HG03196 (cell line): Measurements from ENCODE around the gene GPC5.
"Not testable (repeated sequence)": the region's sequence is repeated elsewhere in the genome, so short reads cannot be mapped to it uniquely, and the experiment has no call there.

Experiments used
- ATAC-seq: cut with Tn5 transposase; IDR thresholded peaks from one replicate; pipeline ENCODE4 v1.9.1; 2021; ENCODE audit not compliant: unreplicated experiment

The GPC5 gene

DNA sequence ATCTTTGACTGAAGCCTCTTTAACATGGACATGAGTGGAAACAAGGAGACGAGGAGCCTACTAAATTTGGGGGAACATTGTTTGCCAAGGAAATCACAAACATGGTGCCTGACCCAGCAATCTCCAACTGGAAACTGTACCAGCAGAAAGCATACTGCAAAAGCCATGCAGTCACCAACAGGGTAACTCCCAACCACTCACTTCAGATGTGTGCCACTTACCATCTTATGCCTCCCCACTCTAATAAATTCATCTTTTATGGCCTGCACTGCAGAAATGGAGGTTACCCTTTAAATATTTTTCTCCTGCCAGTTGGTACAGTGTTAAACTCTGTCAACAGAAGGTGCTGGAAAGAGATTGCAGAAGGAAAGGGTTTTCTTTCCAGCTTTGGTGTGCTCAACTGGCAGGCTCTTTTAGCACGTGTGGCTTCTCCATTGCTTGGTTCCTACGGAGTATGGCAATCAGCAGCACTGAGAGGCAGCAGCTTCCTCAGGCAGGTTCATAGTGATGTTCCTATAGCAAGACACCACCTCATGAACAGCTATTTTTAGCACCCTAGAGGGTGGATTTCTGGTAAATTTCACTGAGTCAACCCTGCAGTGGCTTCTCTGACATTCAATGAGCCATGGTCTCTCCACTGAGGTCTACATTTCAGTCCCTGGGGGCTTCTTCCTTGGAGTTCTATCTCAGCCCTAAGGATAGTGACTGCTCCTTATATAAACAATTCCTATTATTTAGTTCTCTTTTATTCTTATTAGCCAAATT lies 29.6 kb upstream of the GPC5 start:
- ATAC-seq: no peak

DNA sequence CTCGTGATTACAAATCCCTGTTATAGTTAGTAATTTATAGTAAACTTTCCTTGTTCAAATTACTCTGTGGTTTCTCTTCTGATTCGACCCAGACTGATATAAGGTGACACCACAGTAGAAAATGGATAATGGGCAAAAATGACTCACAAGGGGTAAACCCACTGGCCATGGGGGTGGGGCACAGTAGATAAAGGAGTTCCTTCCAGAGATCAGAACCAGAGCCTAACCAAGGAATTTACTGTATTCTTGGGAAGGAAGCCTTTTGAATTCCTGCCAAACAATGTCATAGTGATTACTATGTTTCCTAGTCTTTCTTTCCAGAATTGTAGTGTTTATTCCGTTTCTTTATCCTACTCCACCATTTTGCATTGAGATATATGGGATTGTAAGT lies 29.0 kb upstream of the GPC5 start:
- ATAC-seq: no peak

DNA sequence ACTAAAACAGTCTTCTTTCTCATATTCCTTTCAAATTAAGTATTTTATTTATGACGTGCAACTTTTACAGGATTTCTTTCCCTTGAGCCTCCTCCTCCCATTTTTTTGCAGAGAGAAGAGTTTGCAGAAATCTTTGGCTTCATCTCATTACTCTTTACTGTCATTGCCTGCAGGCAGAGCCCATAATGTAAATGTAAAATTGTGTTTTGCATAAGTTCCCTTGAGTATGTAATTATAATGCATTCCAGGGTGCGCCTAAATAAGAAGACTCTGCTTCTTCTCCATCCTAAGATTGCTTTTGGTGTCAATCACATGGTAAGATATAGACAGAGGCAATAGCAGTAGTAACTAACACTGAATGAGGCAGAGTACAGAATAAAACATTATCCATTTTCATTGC lies 27.9 kb upstream of the GPC5 start:
- no peak for ATAC-seq

DNA sequence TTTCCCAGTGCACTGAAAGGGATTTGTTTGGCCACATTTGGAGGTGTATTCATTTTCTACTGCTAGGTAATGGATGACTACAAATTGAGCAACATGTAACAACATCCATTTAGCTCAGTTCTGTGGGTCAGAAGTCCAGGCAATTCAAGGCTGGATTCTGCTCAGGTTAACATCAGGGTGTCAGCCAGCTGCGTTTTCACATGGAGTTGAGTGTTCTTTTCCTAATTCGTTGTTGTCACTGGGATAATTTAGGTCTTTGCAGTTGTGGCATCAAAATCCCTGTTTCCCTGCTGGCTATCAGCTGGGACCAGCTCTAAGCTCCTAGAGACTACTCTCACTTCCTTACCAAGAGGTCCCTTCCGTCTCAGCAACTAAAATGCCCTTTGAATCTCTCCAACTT lies 25.5 kb upstream of the GPC5 start:
- ATAC-seq: no peak

DNA sequence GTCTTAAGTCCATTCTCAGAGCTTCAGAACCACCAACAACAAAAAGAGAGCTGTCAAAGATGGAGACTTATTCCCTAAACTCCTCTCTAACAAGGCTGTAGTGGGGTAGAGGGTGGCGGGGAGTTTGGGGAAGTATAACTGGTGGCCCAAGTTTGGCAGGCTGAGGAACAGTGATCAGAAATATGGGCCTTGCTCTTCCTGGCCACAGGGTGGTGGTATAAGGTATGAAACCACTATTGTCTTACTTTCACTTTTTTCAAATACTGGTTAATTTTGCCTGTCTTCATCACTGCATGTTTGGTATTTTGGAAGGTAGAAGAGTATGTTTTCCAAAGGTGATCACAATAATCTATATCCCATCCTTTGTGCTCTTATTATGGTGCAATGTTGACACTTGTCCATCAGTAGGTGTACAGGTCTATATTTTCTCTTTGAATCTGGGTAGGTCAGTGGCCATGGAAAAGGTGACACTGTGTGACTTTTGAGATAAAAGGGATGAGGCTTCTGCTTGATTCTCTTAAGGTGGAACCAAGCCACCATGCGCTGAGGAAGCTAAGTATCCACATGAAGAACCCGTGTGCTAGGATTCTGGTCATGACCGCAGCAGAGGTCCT lies 23.2 kb upstream of the GPC5 start:
- peak; percentile 95 for ATAC-seq

DNA sequence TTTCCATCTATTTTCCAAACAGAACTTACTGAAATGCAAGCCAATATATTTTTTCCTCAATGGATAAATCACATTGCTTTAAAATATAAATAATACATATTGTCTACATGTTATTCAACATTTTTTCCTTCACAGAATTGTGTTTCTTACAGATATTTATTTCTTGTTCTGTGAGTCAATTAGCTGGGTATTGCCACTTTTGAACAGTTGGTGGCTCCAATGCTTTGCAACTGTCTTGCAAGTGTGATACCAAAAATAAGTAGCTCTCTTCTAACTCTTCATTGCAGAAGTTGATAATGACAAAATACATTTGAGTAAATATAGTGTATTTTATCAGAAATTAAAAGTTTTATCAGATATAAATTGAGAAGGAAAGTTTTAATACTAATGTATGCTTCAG lies 17.1 kb upstream of the GPC5 start:
- ATAC-seq: no peak

DNA sequence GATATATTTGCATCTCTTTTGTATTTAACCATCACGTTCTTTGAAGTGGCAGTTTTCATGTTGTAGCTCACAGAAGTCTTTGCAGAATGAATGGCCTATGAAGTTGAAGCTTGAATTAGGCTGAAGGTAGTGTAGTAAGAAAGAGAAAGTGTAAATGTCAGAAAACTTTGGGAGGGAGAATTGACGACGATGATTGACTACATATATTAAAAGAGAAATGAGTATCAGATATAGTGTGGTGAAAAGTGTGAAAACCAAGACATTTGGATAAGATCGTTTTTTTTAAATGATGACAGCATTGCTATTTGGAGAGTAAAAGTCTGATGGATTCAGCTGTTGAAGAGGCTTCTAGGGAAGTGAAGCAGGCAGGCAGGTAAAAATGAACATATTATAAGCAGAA lies 14.6 kb upstream of the GPC5 start:
- no peak for ATAC-seq

DNA sequence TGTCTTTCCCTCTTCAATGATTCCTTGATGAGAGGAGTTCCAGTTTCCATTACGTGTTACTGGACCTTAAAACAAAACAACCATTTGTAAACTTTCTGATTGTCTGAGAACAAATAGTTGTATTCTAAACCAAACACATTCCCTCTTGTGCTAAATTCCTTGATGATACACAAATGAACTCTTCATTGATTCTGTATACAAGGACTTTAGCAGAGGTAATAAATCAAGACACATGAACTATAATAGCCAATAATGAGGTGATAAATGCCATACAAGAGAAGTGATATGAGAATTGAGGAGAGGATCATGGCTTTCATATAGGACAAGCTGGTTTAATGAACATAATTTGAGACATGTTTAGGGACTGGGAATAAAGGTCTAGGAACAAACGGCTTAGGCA lies 13.5 kb upstream of the GPC5 start:
- ATAC-seq: no peak

DNA sequence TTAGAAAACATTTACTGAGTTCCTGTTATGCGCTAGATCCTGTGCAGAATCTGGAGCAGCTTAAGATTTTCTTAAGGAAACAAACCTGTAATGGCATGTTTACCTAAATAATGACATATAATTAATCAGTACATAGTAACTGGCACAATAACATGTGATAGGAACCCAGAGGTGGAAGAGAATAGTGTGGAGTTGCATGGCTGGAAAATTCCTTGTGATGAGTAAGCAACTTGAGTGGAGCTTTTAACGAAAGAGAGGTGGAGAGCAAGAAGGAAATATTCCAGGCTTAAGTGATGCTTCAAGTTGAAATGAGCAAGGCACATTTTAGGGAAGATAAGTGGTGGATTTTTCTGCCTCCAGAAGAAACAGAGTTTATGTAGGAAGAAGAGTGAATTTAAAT lies 9.2 kb upstream of the GPC5 start:
- ATAC-seq: no peak

DNA sequence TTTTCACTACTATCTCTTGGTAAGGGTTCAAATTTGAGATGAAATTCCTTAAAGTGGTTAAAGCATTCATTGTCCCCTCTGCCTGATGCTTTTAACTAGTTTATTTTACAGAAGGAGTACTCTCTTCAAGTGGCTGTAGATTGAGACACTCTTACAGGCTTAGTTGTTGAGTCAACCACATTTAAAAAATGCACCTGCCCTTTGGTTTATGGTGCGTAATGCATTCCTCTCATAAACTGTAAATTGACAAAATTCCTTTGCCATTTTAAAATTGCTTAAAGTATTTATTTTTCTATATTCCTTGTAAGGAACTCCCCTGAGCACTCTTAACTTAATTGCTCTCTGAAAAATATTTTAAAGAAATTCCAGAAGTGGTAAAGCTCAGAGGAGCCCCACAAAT lies 826 bp upstream of the GPC5 start:
- ATAC-seq: no peak

DNA sequence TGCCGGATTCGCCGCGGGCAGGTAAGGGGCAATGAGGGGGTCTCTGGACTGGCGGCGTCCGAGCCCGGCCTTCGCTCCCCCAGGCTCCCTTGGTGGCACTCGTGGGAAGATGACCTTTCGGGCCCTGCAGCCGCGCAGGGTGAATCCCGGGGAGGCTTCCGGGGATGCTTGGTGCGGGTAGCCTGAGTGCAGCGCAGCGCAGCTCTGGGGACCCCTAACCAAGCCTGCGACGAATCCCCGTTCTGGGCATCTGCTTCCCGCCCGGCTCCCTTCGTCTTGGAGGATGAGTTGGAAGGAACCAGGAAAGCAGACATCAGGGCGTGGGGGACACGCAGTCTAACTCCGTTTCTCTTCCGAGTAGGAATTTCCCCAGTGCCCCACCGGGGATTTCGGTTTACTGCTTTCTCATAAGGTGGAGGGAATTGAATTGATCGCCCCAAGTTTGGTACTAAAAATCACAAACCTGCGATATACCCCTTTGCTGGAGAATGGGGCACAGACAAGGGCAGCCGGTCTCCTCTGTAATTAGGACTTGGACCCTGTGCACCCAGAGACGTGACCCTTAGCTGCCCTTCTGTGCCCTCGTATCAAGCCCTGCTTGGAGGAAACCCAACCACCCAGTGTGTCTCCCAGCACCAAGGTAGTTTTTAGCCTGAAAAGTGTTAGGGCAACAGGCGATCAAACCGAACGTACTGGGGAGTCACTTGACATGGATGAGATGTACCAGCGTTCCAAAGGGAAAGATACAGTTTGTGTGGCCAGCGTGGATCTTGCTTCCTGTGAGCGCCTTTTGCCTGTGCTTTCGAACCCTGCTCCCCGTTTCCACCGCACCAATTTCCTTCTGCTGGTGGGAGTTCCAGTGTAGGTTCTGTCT lies 1.0 kb downstream of the GPC5 start:
- peak; percentile 5 for ATAC-seq

DNA sequence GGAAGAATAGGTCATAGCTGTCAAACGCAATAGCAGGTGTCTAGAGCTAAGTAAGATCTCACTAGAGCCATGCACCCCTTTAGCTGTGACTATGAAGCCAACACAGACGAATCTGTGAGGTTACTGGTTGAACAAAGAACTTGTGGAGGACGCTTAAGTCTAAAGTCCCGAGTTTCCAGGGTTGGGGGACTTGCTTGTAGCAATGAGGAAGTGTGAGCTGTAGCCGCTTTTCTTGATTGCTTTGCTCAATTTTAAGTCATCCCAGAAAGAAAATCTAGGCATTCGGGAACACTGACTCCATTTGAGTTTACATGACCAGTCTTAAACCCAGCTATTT lies 1.6 kb downstream of the GPC5 start:
- ATAC-seq: no peak

DNA sequence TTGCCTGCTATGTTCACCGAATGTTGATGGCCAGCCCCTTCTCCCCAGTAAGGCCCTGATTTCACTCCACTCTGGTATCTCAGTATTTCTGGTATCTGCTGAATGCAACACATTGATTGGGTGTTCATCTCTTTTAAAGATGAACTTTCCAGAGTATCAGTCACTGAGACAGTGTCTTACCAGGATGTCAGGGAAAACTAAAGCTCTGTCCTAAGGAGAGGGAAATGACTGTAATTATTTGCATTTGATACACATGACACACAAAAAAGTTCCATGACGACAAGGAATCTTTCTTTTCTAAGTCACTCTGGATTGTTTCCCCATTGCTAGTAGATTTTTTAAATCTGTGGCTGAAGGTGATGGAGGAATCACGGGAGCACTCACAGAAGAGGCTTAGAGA lies 2.2 kb downstream of the GPC5 start:
- ATAC-seq: no peak

DNA sequence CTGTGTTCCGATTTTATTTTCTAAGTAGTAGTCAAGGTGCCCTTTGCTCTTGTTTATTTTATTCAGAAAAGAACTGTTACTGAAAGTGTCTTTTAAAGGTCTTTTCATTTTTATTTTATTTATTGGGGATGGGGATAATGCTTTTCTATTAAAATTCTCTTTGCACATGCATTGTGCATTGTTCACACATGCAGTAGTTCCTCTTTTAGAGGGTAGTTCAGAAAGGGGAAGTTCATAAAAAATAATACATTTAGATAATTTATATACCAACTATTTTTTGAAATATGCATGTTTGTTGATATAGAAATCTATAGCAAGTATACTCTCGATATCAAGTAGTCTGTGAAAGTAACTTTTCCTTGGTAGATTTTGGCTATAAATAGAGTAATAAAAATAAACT lies 3.5 kb downstream of the GPC5 start:
- ATAC-seq: no peak

DNA sequence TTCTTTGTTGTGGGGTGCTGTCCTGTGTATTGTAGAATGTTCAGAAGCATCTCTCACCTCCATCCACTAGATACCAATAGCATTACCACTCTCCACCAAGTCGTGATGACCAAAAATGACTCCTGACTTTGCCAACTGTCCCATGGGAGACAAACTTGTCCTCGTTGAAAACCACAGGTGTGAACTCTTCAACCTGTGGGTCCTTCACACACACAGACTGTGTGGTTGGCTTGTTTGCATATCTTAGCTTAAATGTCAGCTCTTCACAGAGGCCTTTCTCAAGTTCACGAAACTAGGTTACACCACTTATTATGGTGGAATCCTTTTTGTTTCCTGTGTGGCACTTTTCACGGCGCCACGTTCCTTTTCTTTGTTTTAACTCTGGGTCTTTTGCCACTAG lies 6.8 kb downstream of the GPC5 start:
- peak; percentile 65 for ATAC-seq

DNA sequence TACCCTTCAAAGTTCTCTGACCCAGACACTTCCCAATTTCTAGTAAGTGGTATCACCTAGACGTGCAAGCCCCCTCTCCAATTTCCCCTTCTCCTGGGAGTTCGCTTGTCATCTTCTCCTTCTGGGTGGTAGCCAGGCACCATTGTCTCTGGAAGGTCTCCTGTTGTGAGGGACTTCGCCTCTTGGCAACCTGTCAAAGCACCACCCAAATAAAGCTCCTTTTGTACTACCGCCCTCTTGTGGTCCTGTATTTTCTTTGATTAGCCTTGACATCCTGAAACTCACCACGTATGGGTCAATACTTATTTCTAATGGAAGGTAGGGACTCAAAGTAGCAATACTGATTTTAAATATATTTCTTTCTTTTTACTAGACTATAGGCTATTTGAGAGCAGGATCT lies 8.2 kb downstream of the GPC5 start:
- peak; percentile 77 for ATAC-seq

DNA sequence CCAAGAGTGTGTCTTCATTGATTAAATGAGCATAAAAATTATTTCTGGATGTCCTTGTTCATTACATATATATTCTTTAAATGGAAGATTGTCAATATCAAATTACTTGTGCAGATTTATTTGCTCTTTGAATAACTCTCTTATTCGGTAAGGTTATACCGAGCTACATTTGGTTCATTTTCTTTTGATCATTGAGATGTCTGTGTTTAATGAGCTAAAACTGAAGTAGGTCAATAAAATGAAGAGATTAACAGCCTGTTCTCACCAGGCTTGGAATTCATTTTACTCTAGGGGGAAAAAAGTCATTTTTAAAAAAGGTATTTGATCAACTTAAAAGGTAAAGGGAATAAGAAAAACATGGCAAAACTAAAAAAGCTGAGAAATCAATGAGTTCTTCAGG lies 10.6 kb downstream of the GPC5 start:
- ATAC-seq: no peak

DNA sequence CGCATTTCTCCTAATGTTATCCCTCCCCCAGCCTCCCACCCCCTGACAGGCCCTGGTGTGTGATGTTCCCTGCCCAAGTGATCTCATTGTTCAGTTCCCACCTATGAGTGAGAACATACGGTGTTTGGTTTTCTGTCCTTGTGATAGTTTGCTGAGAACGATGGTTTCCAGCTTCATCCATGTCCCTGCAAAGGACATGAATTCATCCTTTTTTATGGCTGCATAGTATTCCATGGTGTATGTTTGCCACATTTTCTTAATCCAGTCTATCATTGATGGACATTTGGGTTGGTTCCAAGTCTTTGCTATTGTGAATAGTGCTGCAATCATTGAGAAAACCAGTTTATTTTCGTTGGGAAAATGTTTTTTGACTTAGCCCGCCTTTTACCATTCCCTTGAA lies 18.2 kb downstream of the GPC5 start:
- ATAC-seq: not testable (repeated sequence)

DNA sequence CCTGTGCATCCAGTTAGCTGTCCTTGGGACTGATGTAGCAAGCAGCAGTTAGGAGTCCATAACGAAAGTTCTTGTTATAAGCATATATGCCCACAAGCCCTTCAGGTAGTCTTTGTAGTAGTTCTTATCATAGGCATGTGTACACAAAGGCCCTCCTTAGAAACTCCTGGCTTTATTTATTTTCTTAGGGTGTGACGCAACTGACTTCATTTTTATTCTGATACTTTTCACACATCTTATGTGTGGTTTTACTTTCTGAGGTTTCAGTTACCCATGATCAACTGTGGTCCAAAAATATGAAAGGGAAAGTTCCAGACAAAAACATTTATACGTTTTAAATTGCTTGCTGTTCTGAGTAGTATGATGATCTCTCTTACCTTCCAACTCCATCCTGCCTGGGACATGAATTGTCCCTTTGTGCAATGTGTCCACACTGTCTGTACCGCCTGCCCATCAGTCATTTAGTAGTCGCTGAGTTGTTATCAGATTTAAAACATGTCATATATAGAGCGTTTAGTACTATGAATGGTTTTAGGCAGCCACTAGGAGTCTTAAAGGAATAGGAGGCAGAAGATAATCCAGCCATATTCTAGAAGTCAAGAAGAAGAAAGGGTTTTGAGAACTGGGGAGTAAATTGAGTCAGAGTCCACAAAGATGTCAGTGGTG lies 19.4 kb downstream of the GPC5 start:
- ATAC-seq: no peak

DNA sequence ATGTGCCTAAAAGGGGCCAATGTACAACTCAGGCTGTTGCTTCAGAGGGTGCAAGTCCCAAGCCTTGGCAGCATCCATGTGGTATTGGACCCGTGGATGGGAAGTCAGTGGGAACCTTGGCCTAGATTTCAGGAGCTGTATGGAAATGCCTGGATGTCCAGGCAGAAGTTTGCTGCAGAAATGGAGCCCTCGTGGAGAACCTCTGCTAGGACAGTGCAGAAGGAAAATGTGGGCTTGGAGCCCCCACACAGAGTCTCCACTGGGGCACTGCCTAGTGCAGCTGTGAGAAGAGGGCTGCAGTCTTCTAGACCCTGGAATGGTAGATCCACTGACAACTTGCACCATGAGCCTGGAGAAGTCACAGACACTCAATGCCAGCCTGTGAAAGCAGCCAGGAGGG lies 28.5 kb downstream of the GPC5 start:
- no peak for ATAC-seq

DNA sequence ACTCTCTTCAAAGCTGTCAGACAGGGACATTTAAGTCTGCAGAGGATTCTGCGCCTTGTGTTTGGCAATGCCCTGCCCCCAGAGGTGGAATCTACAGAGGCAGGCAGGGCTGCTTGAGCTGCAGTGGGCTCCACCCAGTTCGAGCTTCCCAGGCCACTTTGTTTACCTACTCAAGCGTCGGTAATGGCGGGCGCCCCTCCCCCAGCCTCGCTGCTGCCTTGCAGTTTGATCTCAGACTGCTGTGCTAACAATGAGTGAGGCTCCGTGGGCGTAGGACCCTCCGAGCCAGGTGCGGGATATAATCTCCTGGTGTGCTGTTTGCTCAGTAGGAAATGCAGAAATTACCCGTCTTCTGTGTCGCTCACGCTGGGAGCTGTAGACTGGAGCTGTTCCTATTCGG lies 40.3 kb downstream of the GPC5 start:
- not testable (repeated sequence) for ATAC-seq

DNA sequence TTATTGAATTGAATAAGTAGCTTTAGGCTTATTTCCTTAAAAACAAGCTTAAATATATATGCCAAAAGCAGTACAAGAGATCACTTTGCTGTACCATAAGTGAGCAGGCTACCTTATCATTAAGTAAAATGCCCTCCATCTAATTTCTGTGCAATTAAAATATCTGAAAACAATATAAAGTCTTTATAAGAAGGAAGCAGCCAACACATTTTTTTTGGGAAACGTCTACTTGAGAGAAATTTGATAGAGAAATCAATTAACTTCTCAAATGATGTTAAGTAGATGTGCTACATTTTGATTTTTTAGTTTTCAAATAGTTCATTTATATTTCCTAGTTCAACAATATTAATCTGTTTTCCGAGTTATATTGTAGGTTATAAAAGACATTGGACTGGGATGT lies 52.5 kb downstream of the GPC5 start:
- no peak for ATAC-seq
